T-helper 22 cell (primary cell): ENCODE results near the gene ZNF628.

Experiments
- DNase-seq: peaks from one replicate; pipeline ENCODE4 v3.0.0-alpha.2; 2020; ENCODE audit warnings: low read depth

ZNF628 gene

DNA sequence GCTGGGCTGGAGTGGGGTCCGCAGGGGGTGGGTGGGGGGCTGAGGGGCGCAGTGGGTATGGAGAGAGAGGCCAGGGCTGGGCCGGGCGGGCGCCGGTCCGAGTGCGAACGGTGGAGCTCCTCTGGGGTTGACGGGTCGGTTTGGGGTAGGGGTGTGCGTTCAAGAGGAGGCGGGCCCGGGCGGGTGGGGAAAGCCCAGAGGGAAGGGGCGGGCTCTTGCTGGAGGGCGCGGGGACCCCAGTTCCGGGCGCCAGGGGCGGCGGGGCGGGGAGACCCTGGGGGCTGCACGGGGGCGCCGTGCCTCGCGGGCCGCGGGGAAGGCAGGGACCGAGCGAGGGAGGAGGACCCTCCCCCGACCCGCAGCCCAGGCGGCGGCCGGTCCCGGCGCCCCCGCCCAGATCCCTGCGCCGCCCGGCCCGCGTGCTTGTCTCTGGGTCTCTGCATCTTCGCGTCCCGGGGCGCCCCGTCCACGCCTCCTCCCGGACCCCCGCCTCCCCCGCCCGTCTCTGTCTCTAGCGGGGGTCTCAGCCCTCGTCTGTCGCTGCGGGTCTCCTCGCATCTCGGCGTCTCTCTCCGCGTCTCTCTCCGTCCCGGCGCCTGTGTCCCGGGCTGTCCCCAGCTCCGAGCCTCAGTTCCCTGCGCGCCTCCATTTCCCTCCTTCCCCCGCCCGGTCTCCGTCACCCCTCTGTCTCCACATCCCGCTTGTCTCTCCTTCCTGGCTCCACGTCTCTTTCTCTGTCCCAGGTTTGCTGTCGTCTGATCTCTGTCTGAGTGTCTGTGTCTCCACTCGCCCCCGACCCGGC is 25.1 kb upstream of the ZNF628 start:
- no peak for DNase-seq

DNA sequence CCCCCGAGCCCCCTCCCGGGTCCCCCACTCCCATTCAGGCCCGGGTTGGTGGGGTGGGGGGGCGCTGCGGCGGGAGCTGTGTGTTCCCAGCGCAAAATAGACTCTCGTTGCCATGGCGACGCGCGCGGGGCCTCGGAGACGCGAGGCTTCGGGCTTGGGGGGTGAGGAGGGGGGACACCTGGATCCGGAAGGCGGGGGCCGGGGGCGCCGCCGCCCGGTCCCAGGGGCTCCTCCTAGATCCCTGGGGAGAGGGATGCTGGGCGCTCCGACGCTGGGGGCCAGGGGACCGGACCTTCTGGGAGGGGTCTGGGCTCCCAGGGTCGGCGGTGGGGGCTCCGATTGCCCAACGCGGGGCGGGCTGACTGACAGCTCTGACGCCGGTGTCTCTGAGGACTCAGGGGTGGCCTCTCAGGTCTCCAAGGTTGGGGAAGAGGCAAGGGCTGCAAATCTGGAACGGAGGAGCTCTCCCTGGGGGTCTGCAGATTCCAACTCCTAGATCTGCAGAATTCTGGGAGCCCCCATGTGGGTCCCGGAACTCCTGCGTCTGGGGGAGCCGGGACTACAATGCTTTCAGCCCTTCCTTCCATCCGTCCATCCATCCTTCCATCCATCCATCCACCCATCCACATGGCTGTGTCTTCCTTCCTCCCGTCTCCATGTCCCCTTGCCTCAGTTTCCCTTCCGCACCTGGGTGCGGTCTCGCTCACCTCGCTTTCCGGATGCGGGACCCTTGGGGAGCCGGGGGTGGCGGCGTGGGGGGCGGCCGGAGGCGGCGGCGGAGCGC is 24.3 kb upstream of the ZNF628 start:
- peak; percentile 20 for DNase-seq

DNA sequence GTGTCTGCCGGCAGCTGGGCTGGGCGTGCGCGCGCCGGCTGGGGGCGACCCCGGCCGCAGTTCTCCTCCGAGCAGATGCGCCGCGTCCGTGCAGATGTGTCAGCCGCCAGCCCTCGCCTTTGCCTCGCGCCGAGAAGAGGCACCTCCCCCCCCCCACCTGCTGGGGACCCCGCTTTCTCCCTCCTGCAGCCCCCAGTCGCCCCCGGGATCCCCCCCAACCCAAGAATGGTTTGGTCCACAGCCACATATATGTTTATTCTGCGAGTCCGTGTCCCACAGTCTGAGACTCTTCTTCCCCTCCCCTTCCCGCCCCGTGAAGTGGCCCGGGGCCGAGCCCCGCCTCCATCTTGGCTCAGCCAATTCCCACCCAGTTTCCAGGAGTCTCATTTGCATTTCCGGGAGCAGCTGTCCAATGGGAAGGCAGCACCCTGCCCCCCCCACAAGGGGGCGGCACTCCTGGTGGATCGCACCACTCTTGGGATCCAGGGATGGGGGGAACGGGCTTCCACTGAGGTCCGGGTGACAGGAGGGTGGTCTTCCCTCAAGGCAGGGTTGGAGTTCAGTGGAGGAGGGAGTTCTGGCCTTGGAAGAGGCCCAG is 23.6 kb upstream of the ZNF628 start:
- peak; percentile 17 for DNase-seq

DNA sequence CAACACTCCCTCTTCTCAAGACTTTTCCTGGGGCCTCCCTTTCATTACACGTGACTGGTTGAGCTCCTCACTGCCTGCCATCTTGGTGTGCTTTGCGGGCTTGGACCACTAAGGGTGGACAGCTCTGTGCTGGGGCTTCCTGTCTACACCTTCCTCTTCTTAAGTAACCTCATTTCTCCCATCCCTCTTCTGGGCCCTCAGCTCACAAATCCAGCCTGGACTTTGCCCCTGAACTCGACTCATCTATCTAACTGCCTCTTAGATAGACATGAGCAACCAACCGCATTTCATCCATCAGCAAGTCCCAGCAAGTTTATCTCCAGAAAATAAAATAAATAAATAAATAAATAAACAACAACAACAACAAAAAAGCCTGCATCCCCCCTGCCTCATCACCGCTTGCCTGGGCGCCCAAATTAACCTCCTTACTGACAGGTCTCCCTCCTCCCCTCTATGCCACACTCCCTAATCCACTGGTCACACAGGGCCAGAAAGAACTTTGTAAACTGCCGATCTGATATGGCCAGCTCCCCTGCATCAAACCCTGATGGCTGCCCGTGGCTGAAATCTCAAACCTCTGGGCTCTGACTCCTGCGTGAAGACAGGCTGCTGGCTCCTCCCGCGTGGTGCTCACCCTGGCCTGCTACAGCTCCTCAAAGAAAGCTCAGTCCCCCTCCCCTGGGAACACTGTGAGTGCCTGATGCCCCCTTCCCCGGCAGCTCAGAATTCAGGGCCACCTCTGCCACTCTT is 22.7 kb upstream of the ZNF628 start:
- no peak for DNase-seq

DNA sequence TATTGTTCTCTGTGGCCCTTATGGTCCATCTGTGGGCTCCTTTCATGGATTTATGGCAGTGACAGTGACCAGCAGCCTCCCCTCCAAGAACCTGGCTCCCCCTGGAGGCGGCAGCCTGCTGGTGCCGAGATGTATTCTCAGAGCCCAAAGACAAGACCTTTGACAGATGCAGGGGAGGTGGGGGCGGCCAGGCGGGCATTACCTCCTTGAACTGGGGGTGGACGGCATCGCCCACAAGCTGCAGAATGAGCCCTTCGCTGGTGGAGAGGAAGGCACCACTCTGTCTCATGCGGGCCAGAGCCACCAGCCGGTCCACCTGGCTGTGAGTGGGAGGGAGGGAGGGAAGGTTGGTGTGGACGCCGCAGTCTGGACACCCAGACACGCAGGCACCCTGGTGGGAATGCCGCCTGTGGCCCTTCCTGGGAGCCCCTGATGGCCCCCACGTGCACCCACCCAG is 21.6 kb upstream of the ZNF628 start:
- DNase-seq: no peak

DNA sequence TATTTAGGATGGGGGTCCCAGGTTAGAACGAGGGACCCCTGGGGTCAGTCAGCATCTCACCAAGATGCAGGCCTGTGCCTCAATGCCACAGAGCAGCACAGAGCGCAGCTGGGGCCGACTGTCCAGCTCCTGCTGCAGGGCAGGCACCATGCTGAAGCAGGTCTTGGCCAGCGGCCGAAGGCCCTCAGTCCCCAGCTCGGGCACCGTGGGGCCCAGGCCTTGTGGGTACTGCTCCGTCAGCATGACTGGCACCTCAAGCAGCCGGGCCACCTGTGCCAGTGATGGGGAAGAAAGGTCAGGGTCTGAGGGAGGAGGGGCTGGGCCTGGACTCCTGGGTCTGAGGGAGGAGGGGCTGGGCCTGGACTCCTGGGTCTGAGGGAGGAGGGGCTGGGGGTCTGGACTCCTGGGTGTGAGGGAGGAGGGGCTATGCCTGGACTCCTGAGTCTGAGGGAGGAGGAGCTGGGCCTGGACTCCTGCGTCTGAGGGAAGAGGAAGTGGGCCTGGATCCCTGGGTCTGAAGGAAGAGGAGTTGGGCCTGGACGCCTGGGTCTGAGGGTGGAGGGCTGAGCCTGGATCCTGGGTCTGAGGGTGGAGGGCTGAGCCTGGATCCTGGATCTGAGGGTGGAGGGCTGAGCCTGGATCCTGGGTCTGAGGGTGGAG is 20.7 kb upstream of the ZNF628 start:
- DNase-seq: no peak

DNA sequence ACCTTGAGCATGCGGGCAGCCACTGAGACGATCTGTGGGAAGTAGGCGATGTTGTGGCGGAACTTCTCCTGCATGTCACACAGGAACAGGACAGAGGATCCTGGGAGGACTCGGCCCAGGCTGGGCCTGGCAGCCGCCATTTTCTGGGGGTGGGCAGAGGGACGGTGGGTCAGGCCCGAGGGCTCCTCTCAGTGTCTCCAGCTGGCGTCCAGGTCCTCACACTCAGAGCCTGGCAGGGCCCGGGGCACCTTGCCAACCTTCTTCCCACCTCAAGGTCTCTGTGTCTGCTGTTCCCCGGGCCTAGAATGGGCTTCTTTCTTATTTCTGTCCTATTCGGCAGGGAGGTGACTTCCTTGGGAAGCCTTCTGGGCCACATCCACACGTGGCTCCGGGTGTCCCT is 20.1 kb upstream of the ZNF628 start:
- no peak for DNase-seq

DNA sequence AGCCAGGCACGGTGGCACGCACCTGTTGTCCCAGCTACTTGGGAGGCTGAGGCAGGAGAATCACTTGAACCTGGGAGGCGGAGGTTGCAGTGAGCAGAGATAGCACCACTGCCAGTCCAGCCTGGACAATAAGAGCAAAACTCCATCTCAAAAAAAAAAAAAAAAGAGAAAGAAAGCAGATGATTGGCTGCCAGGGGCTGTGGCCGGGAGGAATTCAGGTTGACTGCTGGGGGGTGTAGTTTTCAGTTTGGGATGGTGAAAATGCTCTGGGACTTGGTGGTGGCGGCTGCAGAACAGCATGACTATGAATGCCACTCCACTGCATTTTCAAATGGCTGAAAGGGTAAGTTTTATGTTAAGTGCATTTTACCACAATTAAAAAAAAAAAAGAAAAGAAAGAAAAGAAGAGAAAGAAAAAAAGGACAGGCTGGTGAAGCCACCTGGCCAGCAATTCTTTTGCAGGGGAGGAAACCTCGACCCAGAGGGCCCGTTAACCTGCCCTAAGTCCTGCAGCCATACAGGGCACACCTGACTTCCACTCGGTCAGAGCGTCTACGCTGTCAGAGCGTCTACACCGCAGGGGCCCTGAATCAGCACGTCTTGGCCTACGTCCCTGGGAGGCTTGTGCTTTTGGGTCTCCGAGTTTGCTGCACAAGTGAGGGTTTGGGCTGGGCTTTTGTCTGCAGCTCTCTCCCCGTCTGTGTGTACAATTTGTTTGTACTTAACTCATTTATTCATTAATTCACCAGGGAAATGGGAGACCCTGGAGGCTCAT is 18.5 kb upstream of the ZNF628 start:
- DNase-seq: no peak

DNA sequence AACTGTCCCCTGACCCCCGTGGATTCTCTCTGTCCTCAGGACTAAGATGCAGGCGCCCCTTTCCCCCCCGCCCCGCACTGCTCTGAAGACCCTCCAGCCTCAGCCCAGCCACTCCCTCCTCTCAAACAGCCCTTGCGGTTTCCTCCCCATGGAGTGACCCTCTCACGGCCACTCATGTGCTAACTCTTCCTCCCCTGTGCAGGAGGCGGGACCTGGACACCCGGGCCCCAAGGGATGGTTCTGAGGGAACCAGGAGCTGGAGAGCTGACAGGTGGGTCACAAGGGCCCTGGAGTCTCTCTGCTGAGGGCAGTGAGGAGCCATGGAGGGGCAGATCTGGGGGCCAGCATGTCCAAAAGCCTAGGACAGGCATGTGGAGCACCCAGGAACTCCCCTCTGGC is 16.9 kb upstream of the ZNF628 start:
- no peak for DNase-seq

DNA sequence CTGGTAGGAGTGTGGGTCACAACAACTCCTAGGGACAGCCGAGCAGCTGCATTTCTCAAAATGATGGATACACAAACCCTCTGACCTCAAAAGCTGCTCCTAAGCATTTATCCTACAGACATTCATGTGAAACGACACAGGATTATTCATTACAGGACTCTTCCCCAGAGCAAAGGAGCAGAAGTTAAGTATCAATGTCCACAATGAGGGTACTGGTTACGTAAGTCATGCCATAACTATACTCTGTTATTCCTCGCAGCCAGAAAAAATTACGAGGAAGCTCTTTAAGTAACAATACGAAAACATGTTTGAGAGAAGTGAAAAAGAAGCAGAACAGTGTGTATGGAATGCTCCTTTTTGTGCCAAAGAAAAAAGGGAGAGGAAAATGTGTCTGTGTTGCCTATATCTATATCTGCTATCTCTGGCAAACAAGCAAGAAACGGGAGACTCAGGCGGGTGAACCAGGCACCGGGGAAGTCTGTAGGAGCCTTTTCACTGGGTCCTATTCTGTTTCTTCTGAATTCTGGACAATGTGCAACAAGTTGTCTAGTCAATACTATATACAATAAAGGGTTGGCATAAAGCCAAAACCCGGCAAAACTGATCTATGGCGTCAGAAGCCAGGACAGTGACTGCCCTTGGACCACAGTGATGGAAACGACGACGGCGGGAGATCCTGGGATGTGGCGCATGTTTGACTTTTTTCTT is 16.3 kb upstream of the ZNF628 start:
- DNase-seq: no peak

DNA sequence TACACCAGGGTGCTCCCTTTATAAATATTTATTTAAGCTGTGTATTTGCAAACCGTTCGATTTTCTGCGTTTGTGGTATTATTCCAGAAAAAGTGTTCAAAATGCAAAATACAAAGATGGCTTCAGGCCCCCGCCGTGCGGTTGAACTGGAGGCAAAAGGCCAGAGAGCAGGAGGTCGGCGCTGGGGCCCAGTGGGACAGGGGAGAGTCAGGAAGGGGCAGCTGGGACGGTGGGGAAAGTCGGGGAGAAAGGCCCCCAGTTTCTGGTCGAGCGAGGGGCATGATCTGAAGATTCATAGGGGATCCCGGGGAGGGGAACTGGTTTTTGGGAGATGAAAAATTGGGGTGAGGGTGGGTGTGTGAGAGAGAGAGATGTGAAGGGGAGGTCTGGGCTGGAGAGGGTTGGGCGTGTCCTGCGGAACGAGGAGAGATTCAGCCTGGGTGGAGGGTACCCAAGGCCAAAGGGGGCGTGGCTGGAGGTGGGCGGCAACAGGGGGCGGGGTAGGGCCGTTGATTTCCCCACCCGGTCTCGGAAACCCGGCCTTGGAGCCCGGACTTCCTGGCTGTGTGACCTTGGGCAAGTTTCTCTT is 15.7 kb upstream of the ZNF628 start:
- no peak for DNase-seq

DNA sequence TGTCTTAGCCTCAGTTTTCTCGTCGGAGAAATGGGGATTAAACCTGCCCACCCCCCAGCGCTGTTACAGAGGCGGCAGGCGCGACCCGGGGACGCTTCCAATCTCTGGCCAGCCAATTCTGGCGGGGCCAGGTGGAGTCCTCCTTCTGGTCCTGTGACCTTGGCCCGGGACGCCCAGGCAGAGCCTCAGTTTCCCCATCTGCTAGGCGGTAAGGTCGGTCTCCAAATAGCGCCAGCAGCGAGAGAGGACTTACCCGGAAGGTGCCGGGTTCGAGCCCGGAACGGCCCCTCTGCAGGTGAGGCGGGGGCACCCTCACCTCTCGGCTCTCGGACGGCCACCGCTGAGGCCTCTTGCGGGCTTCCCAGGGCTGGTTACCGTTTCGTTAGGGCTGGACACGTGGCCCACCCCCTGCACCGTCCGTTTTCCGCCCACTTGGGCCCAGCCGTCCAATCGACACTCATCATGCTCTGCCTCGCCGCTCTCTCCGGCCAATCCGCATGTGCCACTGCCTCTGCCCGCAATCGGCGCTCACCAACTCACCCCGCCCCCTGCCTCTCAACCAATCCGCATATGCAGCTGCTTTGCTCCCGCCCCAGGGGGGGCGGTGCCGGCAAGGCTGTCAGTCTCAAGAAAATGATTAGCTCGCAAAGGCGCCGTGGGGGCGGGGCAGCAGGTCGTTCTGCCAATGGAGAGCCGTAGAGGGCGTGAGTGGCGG is 15.0 kb upstream of the ZNF628 start, which contains the start of gene ISOC2:
ISOC2 (minus strand) TSS at position 384 of the 715 bp plus-strand sequence. CDS start 5,156 bp downstream, outside the sequence.
- peak; percentile 100 for DNase-seq

DNA sequence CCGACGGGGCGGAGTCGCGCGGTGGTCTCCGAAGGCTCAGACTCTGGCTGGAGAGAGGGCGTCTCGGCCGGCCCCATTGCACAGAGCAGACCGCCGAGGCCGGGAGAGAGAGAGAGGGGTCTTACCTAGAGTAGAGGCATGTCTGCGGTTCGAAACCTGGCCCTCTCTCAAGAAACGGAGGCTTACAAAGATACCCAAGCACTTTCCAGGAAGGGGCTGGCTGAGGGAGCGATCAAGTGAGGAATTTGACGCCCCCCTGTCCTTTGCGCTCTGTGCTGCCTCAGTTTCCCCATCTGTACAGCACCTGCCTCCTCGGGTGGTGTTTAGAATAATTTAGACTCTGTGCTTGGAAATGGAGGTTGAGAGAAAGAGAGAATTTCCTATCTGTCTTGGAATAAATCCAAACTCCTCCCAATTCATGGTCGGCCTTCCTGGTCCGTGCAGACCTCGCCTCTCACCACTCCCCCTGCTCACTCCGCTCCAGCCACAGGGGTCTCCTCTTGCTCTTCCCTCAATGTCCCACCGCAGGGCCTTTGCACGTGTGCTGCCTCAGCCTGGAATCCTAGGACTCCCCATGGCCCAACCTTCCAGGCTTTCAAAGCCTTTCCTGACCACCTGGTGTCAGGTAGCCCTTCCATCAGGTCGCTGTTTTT is 14.3 kb upstream of the ZNF628 start:
- DNase-seq: no peak

DNA sequence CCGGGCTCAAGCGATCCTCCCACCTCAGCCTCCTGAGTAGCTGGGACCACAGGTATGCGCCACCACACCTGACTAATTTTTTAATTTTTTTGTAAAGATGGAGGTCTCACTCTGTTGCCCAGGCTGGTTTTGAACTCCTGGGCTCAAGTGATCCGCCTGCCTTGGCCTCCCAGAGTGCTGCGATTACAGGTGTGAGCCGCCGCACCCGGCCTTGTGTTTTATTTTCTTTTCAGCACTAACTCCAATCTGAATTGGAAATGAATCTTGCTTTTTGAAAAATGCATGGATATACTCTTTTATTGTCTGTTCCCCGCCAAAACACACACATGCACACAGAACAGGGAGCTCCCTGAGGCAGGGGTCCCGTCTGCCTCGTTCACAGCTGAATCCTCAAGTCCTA is 13.7 kb upstream of the ZNF628 start:
- no peak for DNase-seq

DNA sequence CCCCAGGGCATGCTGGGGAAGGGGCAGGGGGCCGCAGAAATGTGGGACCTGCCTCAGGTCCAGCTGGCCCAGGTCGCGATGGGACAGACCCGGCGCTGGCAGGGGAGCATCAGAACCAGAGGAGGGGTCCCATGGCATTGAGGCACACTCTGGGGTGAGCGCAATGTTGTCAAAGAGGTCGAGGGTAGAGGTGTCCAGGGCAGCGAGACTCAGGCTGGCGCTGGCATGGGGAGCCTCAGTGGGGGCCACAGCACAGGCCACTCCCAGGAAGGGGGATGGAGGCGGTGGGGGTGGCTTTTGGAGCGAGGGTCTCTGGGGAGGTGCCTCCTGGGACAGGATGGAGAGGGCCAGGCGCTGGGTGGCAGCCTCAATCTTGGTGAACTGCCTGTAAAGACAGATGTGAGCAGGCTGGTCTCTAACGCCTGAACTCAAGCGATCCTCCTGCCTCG is 12.8 kb upstream of the ZNF628 start:
- no peak for DNase-seq

DNA sequence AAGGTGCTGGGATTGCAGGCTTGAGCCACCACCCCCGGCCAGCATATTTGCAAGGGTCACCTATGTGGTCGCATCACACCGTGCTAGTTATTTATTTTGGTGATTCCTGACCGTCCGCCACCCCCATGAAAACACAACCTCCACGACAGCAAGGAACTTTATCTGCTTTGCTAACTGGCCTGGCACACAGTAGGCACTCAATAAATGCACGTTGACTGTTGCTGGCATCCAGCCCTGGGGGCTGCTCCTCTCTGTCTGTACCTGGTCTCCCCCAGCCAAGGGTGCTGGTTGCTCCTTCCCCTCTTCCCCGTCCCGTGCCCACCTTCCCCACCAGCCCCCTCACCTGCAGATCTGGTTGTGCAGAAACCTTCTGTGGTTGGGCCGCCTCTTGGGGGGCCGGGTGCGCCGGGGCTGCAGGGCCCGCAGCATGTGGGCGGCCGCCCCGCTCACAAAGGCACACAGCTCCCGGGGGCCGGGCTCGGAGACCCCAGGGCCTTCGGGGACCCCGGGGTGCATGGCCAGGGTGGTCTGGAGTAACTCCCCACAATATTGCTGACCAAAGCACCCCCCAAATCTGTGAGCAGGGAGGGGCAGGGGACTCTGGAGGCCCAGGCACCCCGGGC is 12.3 kb upstream of the ZNF628 start:
- DNase-seq: no peak

DNA sequence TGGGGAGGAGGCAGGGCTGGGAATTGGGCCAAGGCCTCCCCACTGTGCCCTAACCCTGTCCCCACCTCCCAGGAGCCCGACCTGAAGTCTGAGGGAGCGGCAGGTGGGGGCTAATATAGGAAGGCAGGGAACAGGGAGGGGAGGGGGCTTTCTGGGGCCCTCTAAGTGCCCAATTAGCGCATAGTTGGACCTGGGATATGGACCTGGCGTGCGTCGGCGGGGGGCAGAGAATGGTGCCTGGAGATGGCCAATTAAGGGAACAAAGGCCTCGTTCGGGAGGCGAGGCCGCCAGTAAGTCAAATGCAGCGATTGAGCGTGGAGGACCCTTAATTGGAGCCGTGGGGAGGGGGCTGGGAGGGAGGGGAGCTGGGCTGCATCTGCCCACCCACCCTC is 11.8 kb upstream of the ZNF628 start, which contains the start of gene C19orf85:
C19orf85 (minus strand) TSS at position 90 of the 393 bp plus-strand sequence. CDS start 197 bp downstream, outside the sequence.
- no peak for DNase-seq
